C1 segment of cervical spinal cord (tissue), 14 donors: ENCODE data around the gene CSNK1D.
"Not testable (repeated sequence)": the region's sequence is repeated elsewhere in the genome, so short reads cannot be mapped to it uniquely, and the experiment has no call there.

Experiments
- DNase-seq, 14 donors: peaks; one replicate each; lab custom pipeline; 2025; lab: John Stamatoyannopoulos, UW

The CSNK1D gene

GRCh38 chr17:82216301-82217119 lies 57.0 kb downstream of the CSNK1D start:
- DNase-seq: peak in 10 of 14 donors; percentile 6 to 67 (median 39)

GRCh38 chr17:82215972-82216300 lies 57.6 kb downstream of the CSNK1D start:
- DNase-seq: no peak

- no peak for DNase-seq
These were observed 58.2 kb downstream of the CSNK1D start for GRCh38 chr17:82215095-82215971.

GRCh38 chr17:82214012-82214628 lies 59.4 kb downstream of the CSNK1D start:
- DNase-seq: no peak

- peak in 5 of 14 donors; percentile 23 to 79 (median 43) for DNase-seq
These were observed 60.1 kb downstream of the CSNK1D start for GRCh38 chr17:82213251-82214011.

GRCh38 chr17:82212331-82213250 lies 60.9 kb downstream of the CSNK1D start, which contains the start of gene CCDC57:
CCDC57 (minus strand) TSS chr17:82212842; CDS start chr17:82201944, 10,898 bp downstream.
- DNase-seq: peak in 13 of 14 donors; percentile 26 to 81 (median 56)

GRCh38 chr17:82210655-82211054 lies 62.8 kb downstream of the CSNK1D start:
- not testable (repeated sequence) for DNase-seq

- peak in 12 of 14 donors; percentile 26 to 71 (median 54) for DNase-seq
These were observed 67.6 kb downstream of the CSNK1D start for GRCh38 chr17:82205720-82206508.

GRCh38 chr17:82204831-82205719 lies 68.4 kb downstream of the CSNK1D start:
- no peak for DNase-seq

GRCh38 chr17:82203920-82204319 lies 69.6 kb downstream of the CSNK1D start:
- DNase-seq: no peak

GRCh38 chr17:82202981-82203380 lies 70.5 kb downstream of the CSNK1D start:
- no peak for DNase-seq

- DNase-seq: no peak
These were observed 72.0 kb downstream of the CSNK1D start for GRCh38 chr17:82201498-82201910.

- DNase-seq: no peak
These were observed 72.6 kb downstream of the CSNK1D start for GRCh38 chr17:82200743-82201497.

GRCh38 chr17:82200135-82200534 lies 73.4 kb downstream of the CSNK1D start:
- DNase-seq: no peak

GRCh38 chr17:82199496-82199895 lies 74.0 kb downstream of the CSNK1D start:
- DNase-seq: no peak

- no peak for DNase-seq
These were observed 75.4 kb downstream of the CSNK1D start for GRCh38 chr17:82198092-82198491.
